ENCODE data around the gene WDFY4. TPM values are rescaled to one million over a fixed set of nuclear protein-coding genes. Genes with fewer than 3 reads are reported as not detected.

Gene WDFY4
- total RNA-seq, 1 donor from 2014 or later = 33.8 TPM

- Histone ChIP-seq H3K27me3 (no peaks in the 10 kb centered on the region), H3K4me3 (no peak overlapping the region), H3K27ac (no peak overlapping the region), H3K9me3 (no peaks in the 10 kb centered on the region), H3K36me3 (no peaks in the 10 kb centered on the region), H3K4me1 (no peaks in the 10 kb centered on the region)
- intact Hi-C loops (cut with DNase I) = no loop called here
- TF ChIP-seq CTCF (IDR thresholded peaks at IDR 0.05) = no peak
- no peak for DNase-seq (ENCODE audit: low spot score in 2 of 2)
Measured at GRCh38 chr10:48844616-48845015, 159.9 kb downstream of the WDFY4 start.

- no peak for TF ChIP-seq CTCF (IDR thresholded peaks at IDR 0.05)
- no peak overlapping the region for H3K4me3 ChIP-seq
- H3K27ac ChIP-seq = no peak overlapping the region
- intact Hi-C loops (cut with DNase I) = no loop called here
- DNase-seq (ENCODE audit: low spot score in 2 of 2) = no peak
- no peaks in the 10 kb centered on the region for H3K36me3 ChIP-seq
- H3K9me3 ChIP-seq = no peaks in the 10 kb centered on the region
- H3K27me3 ChIP-seq = no peaks in the 10 kb centered on the region
- no peaks in the 10 kb centered on the region for H3K4me1 ChIP-seq
Measured at GRCh38 chr10:48845512-48845911, 160.8 kb downstream of the WDFY4 start.

GRCh38 chr10:48847691-48848090 is 163.0 kb downstream of the WDFY4 start:
- DNase-seq (ENCODE audit: low spot score in 2 of 2) = no peak
- Histone ChIP-seq H3K9me3 (no peaks in the 10 kb centered on the region), H3K27me3 (no peaks in the 10 kb centered on the region), H3K36me3 (no peaks in the 10 kb centered on the region), H3K4me1 (no peaks in the 10 kb centered on the region), H3K4me3 (no peak overlapping the region), H3K27ac (no peak overlapping the region)
- no peak for TF ChIP-seq CTCF (IDR thresholded peaks at IDR 0.05)
- intact Hi-C loops (cut with DNase I) = no loop called here

GRCh38 chr10:48856855-48857254 is 172.2 kb downstream of the WDFY4 start:
- H3K4me3 ChIP-seq = no peak overlapping the region
- peaks cover 0 to 6% of the 10 kb centered on the region in 2 donors for H3K9me3 ChIP-seq
- intact Hi-C loops (cut with DNase I) = no loop called here
- H3K36me3 ChIP-seq = no peaks in the 10 kb centered on the region
- DNase-seq (ENCODE audit: low spot score in 2 of 2) = no peak
- H3K27me3 ChIP-seq = no peaks in the 10 kb centered on the region
- H3K27ac ChIP-seq = no peak overlapping the region
- no peak for TF ChIP-seq CTCF (IDR thresholded peaks at IDR 0.05)
- no peaks in the 10 kb centered on the region for H3K4me1 ChIP-seq

- TF ChIP-seq CTCF (IDR thresholded peaks at IDR 0.05) = no peak
- DNase-seq (ENCODE audit: low spot score in 2 of 2) = no peak
Measured at GRCh38 chr10:48872234-48872633, 187.6 kb downstream of the WDFY4 start.

GRCh38 chr10:48878091-48878490 is 193.4 kb downstream of the WDFY4 start:
- no peaks in the 10 kb centered on the region for H3K27me3 ChIP-seq
- H3K9me3 ChIP-seq = no peaks in the 10 kb centered on the region
- H3K36me3 ChIP-seq = no peaks in the 10 kb centered on the region
- H3K4me1 ChIP-seq = no peaks in the 10 kb centered on the region
- intact Hi-C loops (cut with DNase I) = no loop called here
- no peak overlapping the region for H3K4me3 ChIP-seq
- TF ChIP-seq CTCF (IDR thresholded peaks at IDR 0.05) = no peak
- DNase-seq (ENCODE audit: low spot score in 2 of 2) = no peak
- H3K27ac ChIP-seq = no peak overlapping the region

More at GRCh38 chr10:48872234-48872633, 187.6 kb downstream of the WDFY4 start:
- no peaks in the 10 kb centered on the region for H3K4me1 ChIP-seq
- H3K4me3 ChIP-seq = no peak overlapping the region
- intact Hi-C loops (cut with DNase I) = no loop called here
- no peak overlapping the region for H3K27ac ChIP-seq
- H3K9me3 ChIP-seq = no peaks in the 10 kb centered on the region
- H3K27me3 ChIP-seq = no peaks in the 10 kb centered on the region
- no peaks in the 10 kb centered on the region for H3K36me3 ChIP-seq
